ENCODE data around the gene PPP2R2B.

DNA sequence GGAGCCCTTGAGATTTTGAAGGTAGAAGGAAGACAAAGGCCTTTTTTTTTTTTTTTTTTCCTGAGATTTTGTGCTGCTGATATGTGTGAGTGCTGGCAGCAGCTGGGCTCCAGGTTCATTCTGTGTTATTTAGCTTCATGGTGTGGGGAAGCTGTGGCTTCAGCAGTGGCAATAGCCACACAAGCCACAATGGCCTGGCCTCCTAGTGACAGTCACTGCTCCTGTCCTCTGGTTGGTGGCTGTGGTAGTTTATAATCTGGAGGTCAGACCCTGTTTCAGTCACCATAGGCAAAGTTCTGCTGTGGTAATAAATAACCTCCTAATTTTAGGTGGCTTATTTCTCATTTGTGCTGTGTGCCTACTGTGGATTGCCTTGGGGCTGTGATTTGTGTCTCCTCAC, 334.3 kb downstream of the PPP2R2B start:
- TF ChIP-seq, protein P1, sequence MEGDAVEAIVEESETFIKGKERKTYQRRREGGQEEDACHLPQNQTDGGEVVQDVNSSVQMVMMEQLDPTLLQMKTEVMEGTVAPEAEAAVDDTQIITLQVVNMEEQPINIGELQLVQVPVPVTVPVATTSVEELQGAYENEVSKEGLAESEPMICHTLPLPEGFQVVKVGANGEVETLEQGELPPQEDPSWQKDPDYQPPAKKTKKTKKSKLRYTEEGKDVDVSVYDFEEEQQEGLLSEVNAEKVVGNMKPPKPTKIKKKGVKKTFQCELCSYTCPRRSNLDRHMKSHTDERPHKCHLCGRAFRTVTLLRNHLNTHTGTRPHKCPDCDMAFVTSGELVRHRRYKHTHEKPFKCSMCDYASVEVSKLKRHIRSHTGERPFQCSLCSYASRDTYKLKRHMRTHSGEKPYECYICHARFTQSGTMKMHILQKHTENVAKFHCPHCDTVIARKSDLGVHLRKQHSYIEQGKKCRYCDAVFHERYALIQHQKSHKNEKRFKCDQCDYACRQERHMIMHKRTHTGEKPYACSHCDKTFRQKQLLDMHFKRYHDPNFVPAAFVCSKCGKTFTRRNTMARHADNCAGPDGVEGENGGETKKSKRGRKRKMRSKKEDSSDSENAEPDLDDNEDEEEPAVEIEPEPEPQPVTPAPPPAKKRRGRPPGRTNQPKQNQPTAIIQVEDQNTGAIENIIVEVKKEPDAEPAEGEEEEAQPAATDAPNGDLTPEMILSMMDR (IDR thresholded peaks at IDR 0.05): no peak
- no peak for TF ChIP-seq POLR2A (IDR thresholded peaks at IDR 0.05)
